Kidney capillary endothelial cell (primary cell): ENCODE results near the gene SDCCAG8.

Source experiments
- DNase-seq: peaks from one replicate; pipeline ENCODE4 v3.0.0-alpha.2; 2018; ENCODE audit warnings: low spot score

SDCCAG8 gene

GRCh38 chr1:243483071-243483771 is 227.4 kb downstream of the SDCCAG8 start:
- DNase-seq = no peak

- DNase-seq = no peak
Measured at GRCh38 chr1:243483952-243484351, 228.1 kb downstream of the SDCCAG8 start.

DNA sequence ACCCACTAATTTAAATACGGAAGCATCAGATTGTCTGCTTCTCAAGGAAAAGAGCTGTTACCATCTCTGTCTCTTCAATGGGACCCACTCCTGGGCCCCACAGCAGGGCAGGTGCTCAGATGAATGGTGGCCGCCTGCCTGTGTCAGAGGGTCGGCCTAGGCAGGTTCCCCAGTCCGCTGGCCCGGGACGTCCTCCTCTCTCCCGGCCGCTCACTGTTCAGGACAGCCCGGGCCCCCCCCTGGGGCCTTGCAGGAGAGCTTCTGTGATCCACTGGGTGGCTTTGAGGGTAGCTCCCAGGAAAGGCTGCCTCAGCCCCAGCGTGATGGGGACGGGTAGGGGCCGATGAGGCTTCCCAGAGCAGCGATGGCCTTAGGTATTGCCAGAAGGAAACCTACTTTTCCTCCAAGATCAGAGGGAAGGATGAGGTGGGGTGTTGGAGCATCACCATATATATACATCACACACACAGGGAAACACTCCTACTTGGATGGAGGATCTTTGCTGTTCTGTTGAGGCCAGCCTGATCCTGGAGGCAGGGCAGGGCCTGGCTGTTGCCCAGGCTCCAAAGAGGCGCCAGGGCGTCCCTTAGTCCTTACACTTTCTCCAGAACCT is 231.3 kb downstream of the SDCCAG8 start:
- DNase-seq = no peak

GRCh38 chr1:243487649-243488227 is 231.9 kb downstream of the SDCCAG8 start:
- no peak for DNase-seq

- DNase-seq = no peak
Measured at GRCh38 chr1:243488459-243489157, 232.8 kb downstream of the SDCCAG8 start.

- DNase-seq = no peak
Measured at GRCh38 chr1:243489158-243489527, 233.3 kb downstream of the SDCCAG8 start.

- no peak for DNase-seq
Measured at GRCh38 chr1:243489681-243490546, 234.1 kb downstream of the SDCCAG8 start.

DNA sequence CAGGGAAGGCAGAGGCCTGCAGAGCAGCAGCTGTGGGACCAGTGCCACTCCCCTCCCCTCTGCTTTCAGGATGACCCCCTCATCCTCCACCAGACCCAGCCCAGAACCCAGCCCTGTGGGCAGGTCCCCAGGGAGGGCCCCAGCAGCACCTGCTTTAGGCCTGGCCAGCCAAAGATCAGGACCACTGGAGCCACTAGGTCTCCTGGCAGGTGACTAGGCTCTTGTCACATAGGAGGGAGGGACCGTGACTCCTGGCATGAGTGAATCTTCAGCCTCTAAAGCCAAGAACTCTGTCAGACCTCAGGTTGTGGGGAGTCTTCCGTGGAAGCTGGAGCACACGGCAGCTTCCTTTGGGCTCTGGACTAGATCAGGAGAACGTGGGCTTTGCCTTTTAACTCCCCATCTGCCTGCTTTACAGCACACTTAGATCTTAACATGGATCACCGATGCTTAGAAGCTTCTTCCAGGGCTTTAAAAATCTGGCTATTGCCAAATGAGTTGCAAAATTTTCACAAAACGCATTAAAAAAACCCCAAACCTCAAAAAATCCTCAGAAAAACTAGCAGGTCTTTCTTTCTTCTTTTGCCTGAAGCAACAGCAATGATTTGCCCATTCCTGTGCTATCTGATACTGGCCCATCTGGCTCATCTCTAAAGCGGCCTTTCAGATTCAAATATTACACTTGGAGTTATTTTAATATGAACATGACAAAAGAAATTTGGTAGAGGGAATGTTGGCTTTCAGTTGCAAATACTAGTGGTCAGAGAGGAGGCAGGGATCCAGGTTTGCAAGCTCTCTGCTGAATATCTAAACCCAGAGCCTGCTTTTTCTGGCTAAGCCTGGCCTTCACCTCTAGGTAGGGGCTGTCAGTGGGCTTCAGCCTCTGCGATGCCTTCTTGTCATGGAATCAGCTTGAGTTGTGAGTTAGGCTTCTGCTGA is 235.2 kb downstream of the SDCCAG8 start:
- no peak for DNase-seq

GRCh38 chr1:243493156-243494129 is 237.6 kb downstream of the SDCCAG8 start:
- DNase-seq = no peak

DNA sequence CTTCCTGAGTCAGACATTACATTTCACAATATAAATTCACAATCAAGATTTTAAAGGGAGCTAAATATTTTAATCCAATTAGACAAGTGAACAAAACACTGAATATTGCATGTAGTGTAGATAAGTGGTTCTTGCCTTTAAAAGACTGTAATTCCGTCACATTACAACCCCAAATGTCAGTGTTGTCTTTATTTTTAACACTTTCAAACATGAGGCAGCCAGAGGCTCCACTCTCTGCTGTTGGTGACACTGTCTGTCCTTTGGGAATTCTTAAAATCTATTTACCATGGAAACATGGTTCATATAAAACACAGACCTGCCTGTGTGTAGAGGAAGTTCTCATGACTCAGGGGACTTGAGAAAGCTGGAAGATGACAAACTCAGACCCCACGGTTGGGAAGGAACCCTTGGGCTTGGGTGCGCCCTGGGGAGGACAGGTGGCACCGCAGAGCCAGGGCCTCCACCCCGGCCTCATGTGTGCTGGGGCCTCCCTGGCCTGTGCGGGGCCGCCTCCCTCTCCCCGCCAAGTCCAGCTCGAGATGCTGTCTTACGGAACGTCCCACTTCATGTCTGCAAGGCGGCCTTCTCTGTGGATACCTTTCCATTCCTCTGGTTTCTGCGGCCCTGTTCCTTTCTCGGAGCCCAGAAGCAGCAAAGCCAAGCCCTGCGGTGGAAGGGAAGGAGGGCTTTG is 239.0 kb downstream of the SDCCAG8 start:
- DNase-seq = no peak

DNA sequence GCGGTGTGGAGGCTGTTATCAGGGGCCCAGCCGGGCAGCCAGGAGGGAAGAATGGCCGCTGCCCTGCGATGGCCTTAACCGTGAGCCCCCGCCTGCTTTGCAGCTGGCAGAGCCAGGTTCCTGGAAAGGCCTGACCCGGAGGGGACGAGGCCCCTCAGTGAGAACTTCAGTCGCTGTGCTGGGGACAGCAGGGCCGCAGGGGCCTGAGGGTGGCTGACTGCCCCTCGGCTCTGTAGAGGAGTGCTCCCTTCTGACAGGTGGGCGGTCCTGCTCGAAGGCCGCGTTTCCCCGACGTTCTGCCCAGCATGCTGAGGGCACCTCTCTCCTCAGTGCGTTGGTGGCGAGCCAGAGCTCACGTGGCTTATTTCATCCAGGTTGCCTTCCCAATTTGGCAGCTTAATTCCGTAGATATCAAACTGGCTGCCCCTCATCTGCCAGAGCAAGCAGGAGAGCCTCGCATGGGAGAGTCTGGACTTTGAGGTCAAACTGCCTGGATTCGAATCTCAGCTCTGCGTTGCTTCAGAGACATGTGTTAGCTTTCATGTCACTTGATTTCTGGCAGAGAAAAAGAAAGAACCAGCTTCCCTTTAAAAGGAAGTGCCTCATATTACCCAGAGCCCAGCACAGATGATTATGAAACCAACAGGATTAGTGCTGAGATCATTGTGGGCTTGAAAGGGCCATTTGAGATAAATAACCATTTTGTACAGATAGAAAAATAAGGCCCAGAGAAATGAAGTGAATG is 239.8 kb downstream of the SDCCAG8 start:
- DNase-seq = no peak

DNA sequence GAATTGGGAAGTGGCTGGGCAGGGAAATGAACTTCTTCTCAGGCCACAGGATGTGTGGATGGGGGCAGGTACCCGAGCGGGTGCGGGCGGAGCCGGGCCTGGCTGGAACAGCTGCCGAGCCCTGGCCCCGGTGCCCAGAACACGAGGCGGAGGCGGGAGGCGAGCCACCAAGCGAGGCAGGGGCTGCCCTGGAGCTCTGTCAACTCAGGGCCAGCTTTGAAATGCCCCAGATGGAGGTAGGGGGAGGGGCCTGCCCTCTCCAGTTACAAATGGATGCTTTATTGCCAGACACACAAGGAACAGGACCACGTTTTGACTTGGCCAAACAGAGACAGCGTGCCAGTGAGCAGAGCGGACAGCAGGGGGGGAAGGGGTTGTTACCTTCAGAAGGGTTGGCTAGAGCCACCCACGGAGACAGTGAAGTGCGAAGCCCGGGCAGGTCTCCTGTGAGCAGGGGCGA is 240.4 kb downstream of the SDCCAG8 start:
- DNase-seq = no peak

DNA sequence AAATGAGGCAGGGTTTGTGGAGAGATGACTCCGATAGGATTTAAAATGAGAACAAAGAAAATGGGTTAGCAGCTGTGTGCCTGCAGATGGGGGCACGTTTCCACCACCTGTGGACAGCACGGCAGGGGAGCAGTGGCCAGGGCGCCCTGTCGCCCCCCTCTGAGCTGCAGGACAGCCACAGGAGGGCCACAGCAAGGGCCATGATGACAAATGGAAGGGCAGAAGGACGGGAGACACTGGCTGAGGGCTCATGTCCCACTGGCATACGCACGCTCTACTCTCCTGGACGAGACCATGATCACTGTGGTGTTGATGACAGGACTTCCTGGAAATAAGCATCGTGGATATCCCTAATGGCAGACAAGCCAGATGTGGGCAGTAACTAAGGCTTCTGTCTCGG is 241.0 kb downstream of the SDCCAG8 start:
- DNase-seq = no peak

DNA sequence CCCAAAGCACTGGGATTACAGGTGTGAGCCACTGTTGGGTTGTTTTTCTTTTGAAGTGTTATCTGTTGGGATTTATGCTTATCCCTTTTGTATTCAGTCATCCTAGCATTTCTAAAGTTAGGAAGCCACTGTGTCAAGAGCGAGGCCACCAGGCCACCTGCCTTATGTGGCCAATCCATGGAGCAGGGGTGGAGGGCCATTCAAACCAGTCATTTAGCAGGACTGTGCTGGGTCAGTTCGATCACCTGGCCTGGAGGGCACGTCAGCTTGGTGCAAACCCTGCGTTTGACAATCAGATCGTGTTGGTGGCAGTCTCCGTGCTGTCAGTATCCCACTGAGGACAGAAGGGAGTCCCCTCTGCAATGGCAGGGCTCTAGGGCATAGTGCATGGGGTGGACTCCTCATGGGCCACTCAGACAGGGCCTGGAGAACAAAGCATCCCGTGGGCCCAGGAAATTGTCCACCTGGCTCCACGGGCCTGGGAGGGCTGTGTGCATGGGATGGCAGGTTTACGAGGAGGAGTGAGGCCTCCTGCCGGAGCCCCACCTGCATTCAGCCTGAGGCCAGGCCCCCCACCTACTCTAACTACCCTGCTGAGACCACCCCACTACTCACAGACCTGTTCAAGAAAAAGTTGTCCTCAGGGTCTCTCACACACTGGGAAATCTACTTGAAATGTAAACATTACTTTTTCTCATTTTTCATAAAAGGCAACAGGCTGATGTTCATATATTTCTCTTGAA is 242.3 kb downstream of the SDCCAG8 start:
- no peak for DNase-seq

- no peak for DNase-seq
Measured at GRCh38 chr1:243499248-243499647, 243.4 kb downstream of the SDCCAG8 start.

- no peak for DNase-seq
Measured at GRCh38 chr1:243499711-243500110, 243.9 kb downstream of the SDCCAG8 start.

DNA sequence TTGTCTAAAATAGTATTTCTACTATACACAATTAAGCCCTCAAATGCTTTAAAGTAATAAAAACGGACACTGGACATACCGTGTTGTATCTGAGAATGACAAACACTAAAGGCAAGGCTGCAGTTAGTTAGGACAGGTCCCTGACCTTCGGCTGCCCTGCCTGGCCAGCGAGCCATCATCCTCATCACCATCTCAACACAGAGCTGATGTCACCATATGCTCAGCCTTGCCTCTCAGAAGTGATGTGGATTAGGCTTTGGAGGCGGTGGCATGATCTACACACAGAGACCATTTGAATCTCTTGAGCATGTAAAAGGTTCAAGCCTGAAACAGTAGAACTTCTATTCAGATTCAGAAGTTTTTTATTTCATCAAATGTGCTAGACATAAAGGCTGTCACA is 244.7 kb downstream of the SDCCAG8 start:
- no peak for DNase-seq

- no peak for DNase-seq
Measured at GRCh38 chr1:243501002-243501401, 245.2 kb downstream of the SDCCAG8 start.
